Neural cell (in vitro differentiated cells): ENCODE data around the gene RPS5. TPM values are rescaled to one million over a fixed set of nuclear protein-coding genes. Genes with fewer than 3 reads are reported as not detected.

Source experiments
- H2AFZ ChIP-seq: fragments of 200-600, 300-800 bp; sonication (generic), shearing (Covaris generic); 2 replicates; pipeline ENCODE4 v1.6.0; 2014; ENCODE audit warnings: low read depth, mild to moderate bottlenecking, antibody characterized with exemption, low read length, moderate library complexity
- H3F3A ChIP-seq: fragments of 200-600 bp; shearing (Covaris generic); 2 replicates; pipeline ENCODE4 v1.6.1; 2016; ENCODE audit warnings: mild to moderate bottlenecking, moderate library complexity, mixed read lengths, antibody characterized with exemption, low read length; ENCODE audit not compliant: insufficient read depth, poor library complexity, severe bottlenecking
- H3K27ac ChIP-seq: fragments of 200-600, 300-800 bp; sonication (generic), shearing (Covaris generic); 2 replicates; pipeline ENCODE4 v1.5.1; 2014; ENCODE audit warnings: mild to moderate bottlenecking, low read length, moderate library complexity
- H3K27me3 ChIP-seq: fragments of 300-800, 200-600 bp; sonication (generic), shearing (Covaris generic); 2 replicates; pipeline ENCODE4 v1.6.0; 2014; ENCODE audit warnings: mild to moderate bottlenecking, low read depth, low read length, moderate library complexity; ENCODE audit not compliant: insufficient read depth
- H3K36me3 ChIP-seq: fragments of 300-800, 200-600 bp; sonication (generic), shearing (Covaris generic); 2 replicates; pipeline ENCODE4 v1.5.1; 2014; ENCODE audit warnings: mild to moderate bottlenecking, antibody characterized with exemption, low read length, moderate library complexity; ENCODE audit not compliant: insufficient read depth
- H3K4me2 ChIP-seq: fragments of 300-800, 200-600 bp; sonication (generic), shearing (Covaris generic); 2 replicates; pipeline ENCODE4 v1.6.0; 2014; ENCODE audit warnings: mild to moderate bottlenecking, low read length
- H3K4me3 ChIP-seq: fragments of 300-800, 200-600 bp; sonication (generic), shearing (Covaris generic); 2 replicates; pipeline ENCODE4 v1.5.1; 2014; ENCODE audit warnings: mild to moderate bottlenecking, low read length, moderate library complexity
- H3K79me2 ChIP-seq: fragments of 200-600 bp; shearing (Covaris generic); replicated peaks from 2 replicates; pipeline ENCODE4 v1.6.0; 2014; ENCODE audit warnings: mild to moderate bottlenecking, low read length, moderate library complexity; ENCODE audit not compliant: insufficient read depth
- H3K9ac ChIP-seq: fragments of 300-800, 200-600 bp; sonication (generic), shearing (Covaris generic); 2 replicates; pipeline ENCODE4 v1.6.1; 2016; ENCODE audit warnings: mild to moderate bottlenecking, low read length, mixed read lengths
- H3K9me2 ChIP-seq: fragments of 200-600 bp; shearing (Covaris generic); 2 replicates; pipeline ENCODE4 v1.6.1; 2016; ENCODE audit warnings: mild to moderate bottlenecking, low read length, mixed read lengths; ENCODE audit not compliant: insufficient read depth
- H3K9me3 ChIP-seq: fragments of 200-600, 300-800 bp; sonication (generic), shearing (Covaris generic); 2 replicates; pipeline ENCODE4 v1.6.1; 2016; ENCODE audit warnings: mild to moderate bottlenecking, mixed run types, low read length, moderate library complexity, mixed read lengths
- H4K20me1 ChIP-seq: fragments of 200-600 bp; shearing (Covaris generic); 2 replicates; pipeline ENCODE4 v1.6.1; 2016; ENCODE audit warnings: mild to moderate bottlenecking, mixed run types; ENCODE audit not compliant: insufficient read depth
- EP300 ChIP-seq: fragments of 450-650 bp; conservative IDR thresholded peaks from 2 replicates; pipeline ENCODE4 v1.6.1; 2014; ENCODE audit warnings: antibody characterized with exemption, mild to moderate bottlenecking, moderate library complexity; ENCODE audit not compliant: poor library complexity, severe bottlenecking
- EZH2 ChIP-seq: fragments of 200-600, 300-800 bp; shearing (Covaris generic), sonication (generic); IDR thresholded peaks from 2 replicates; pipeline ENCODE4 v1.6.1; 2014; ENCODE audit warnings: antibody characterized with exemption, low read length, borderline replicate concordance, mild to moderate bottlenecking; ENCODE audit not compliant: insufficient read depth, poor library complexity, severe bottlenecking
- MXI1 ChIP-seq: fragments of 450-650 bp; conservative IDR thresholded peaks from 2 replicates; pipeline ENCODE4 v1.6.1; 2014; ENCODE audit warnings: antibody characterized with exemption, mild to moderate bottlenecking; ENCODE audit not compliant: poor library complexity, severe bottlenecking
- POLR2AphosphoS5 ChIP-seq: IDR thresholded peaks from 2 replicates; pipeline ENCODE4 v1.6.1; 2012
- RAD21 ChIP-seq: fragments of 450-650 bp; conservative IDR thresholded peaks from 2 replicates; pipeline ENCODE4 v1.6.1; 2014; ENCODE audit warnings: antibody characterized with exemption, mild to moderate bottlenecking, moderate library complexity
- SMC3 ChIP-seq: fragments of 450-650 bp; conservative IDR thresholded peaks from 2 replicates; pipeline ENCODE4 v1.6.1; 2014; ENCODE audit warnings: antibody characterized with exemption, mild to moderate bottlenecking, moderate library complexity; ENCODE audit not compliant: poor library complexity
- TAF1 ChIP-seq: IDR thresholded peaks from 2 replicates; pipeline ENCODE4 v1.6.1; 2012; ENCODE audit warnings: low read depth
- polyA plus RNA-seq: library from polyadenylated mRNA; depleted of rRNA; stranded (reverse); fragments of >200 nt; gene quantifications from 2 replicates; pipeline ENCODE4 v1.2.3, GENCODE V29; 2014
- TF ChIP-seq, protein P1 (sequence below): IDR thresholded peaks from 2 replicates; pipeline ENCODE4 v1.6.1; 2012; ENCODE audit warnings: borderline replicate concordance
- TF ChIP-seq, protein P2 (sequence below): fragments of 450-650 bp; IDR thresholded peaks from 2 replicates; pipeline ENCODE4 v1.5.1; 2014; ENCODE audit warnings: antibody characterized with exemption, mild to moderate bottlenecking, moderate library complexity; ENCODE audit not compliant: poor library complexity, severe bottlenecking

The RPS5 gene
- polyA plus RNA-seq, 1 donor from 2014 or later: 1,514 TPM

DNA sequence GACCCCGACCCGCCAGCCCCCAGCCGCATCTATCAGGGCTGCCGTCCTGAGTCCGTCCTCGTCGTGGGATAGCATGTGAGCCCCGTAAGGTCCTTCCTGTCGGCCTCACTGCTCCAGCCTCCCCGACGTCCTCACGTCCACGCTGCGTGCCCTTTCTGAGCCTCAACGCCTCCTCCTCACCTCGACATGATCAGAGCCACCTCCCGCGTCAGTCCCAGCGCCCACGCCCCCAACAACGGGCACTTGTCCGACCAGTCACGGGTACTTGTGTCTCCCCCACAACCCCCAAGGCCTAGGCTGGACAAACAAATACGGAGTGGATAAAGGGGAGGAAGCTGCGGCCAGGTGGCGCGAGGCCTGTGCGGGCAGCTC lies 25.2 kb upstream of the RPS5 start:
- Histone ChIP-seq H3F3A (peaks cover 5% of the 10 kb centered on the region), H4K20me1 (no peaks in the 10 kb centered on the region), H2AFZ (peak overlapping the region; percentile 78), H3K9me3 (no peaks in the 10 kb centered on the region), H3K79me2 (no peaks in the 10 kb centered on the region), H3K36me3 (no peaks in the 10 kb centered on the region), H3K4me3 (peak overlapping the region; percentile 96), H3K9ac (peak overlapping the region; percentile 96), H3K9me2 (no peaks in the 10 kb centered on the region), H3K27me3 (no peaks in the 10 kb centered on the region), H3K4me2 (peak overlapping the region; percentile 80), H3K27ac (peak overlapping the region; percentile 94)
- TF ChIP-seq, protein P1, sequence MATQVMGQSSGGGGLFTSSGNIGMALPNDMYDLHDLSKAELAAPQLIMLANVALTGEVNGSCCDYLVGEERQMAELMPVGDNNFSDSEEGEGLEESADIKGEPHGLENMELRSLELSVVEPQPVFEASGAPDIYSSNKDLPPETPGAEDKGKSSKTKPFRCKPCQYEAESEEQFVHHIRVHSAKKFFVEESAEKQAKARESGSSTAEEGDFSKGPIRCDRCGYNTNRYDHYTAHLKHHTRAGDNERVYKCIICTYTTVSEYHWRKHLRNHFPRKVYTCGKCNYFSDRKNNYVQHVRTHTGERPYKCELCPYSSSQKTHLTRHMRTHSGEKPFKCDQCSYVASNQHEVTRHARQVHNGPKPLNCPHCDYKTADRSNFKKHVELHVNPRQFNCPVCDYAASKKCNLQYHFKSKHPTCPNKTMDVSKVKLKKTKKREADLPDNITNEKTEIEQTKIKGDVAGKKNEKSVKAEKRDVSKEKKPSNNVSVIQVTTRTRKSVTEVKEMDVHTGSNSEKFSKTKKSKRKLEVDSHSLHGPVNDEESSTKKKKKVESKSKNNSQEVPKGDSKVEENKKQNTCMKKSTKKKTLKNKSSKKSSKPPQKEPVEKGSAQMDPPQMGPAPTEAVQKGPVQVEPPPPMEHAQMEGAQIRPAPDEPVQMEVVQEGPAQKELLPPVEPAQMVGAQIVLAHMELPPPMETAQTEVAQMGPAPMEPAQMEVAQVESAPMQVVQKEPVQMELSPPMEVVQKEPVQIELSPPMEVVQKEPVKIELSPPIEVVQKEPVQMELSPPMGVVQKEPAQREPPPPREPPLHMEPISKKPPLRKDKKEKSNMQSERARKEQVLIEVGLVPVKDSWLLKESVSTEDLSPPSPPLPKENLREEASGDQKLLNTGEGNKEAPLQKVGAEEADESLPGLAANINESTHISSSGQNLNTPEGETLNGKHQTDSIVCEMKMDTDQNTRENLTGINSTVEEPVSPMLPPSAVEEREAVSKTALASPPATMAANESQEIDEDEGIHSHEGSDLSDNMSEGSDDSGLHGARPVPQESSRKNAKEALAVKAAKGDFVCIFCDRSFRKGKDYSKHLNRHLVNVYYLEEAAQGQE: no peak
- TF ChIP-seq SMC3 (no peak), TAF1 (no peak), EZH2 (no peak), POLR2AphosphoS5 (no peak), MXI1 (no peak), RAD21 (no peak), EP300 (no peak)
- TF ChIP-seq, protein P2, sequence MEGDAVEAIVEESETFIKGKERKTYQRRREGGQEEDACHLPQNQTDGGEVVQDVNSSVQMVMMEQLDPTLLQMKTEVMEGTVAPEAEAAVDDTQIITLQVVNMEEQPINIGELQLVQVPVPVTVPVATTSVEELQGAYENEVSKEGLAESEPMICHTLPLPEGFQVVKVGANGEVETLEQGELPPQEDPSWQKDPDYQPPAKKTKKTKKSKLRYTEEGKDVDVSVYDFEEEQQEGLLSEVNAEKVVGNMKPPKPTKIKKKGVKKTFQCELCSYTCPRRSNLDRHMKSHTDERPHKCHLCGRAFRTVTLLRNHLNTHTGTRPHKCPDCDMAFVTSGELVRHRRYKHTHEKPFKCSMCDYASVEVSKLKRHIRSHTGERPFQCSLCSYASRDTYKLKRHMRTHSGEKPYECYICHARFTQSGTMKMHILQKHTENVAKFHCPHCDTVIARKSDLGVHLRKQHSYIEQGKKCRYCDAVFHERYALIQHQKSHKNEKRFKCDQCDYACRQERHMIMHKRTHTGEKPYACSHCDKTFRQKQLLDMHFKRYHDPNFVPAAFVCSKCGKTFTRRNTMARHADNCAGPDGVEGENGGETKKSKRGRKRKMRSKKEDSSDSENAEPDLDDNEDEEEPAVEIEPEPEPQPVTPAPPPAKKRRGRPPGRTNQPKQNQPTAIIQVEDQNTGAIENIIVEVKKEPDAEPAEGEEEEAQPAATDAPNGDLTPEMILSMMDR: no peak

DNA sequence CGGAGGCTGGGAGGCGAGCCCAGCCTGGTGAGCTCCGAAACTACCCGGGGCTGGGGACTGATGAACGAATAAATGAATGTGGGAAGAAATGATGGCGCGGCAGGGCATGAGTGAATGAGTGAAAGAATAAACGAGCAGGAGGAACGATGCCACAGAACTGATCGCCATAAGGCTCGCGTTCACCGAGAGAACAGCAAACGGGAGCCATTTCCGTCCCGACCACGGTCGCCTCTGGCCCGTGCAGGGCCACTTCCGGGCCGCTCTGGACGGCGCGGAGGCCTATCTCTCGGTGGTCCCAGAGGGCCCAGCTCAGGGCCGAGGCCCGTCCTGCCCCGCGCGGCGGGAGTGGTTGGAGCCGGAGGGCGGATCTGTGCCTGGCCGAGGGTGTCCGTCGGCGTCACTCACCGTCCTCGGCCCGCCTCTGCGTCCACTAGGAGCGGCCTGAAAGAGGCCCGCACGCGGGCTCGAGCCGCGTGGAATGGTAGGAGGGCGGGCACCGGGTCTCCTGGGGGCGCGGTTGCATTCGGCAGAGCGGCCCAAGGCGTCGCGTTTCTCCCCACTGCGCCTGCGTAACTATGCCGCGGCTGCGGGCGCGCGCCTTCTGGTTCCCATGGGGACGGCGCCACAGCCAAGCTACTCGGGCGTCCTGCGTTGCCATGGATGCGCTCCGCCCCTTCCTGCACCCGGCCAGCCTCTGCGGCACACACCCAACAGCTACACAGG lies 24.6 kb upstream of the RPS5 start, which contains the start of gene ZNF497:
Gene ZNF497, minus strand, starts transcription at position 480 of the 723 bp plus-strand sequence. CDS start 5,116 bp downstream, outside the sequence.
- H3K27ac ChIP-seq: peak within 1 kb of the TSS; percentile 94

More for the DNA sequence above, 24.6 kb upstream of the RPS5 start, which contains the start of gene ZNF497:
- no peaks in the 10 kb centered on the region for H3K9me3 ChIP-seq
- no peaks in the 10 kb centered on the region for H3K9me2 ChIP-seq
- H3K4me2 ChIP-seq: peak within 1 kb of the TSS; percentile 80
- H3K9ac ChIP-seq: peak within 1 kb of the TSS; percentile 96
- H3F3A ChIP-seq: peaks cover 5% of the 10 kb centered on the region
- H4K20me1 ChIP-seq: no peaks in the 10 kb centered on the region
- H3K27me3 ChIP-seq: no peaks in the 10 kb centered on the region
- no peaks in the 10 kb centered on the region for H3K79me2 ChIP-seq
- H2AFZ ChIP-seq: peak within 1 kb of the TSS; percentile 78
- TF ChIP-seq MXI1: peak; percentile 97
- TF ChIP-seq SMC3: peak; percentile 47
- peak; percentile 73 for TF ChIP-seq POLR2AphosphoS5
- peak; percentile 68 for TF ChIP-seq TAF1
- TF ChIP-seq, protein P2: no peak
- TF ChIP-seq EZH2: no peak
- TF ChIP-seq EP300: peak; percentile 39
- no peak for TF ChIP-seq RAD21
- TF ChIP-seq, protein P1: peak; percentile 69
- H3K36me3 ChIP-seq: no peaks in the 10 kb centered on the region
- H3K4me3 ChIP-seq: peak within 1 kb of the TSS; percentile 96
